ENCODE measurements around the gene FMR1. TPM values are rescaled to one million over a fixed set of nuclear protein-coding genes. Genes with fewer than 3 reads are reported as not detected.

FMR1 gene
- total RNA-seq, 3 donors from 2014 or later (not counting 1 experiment from before 2014, with no cell fraction given) = 124 to 147 (median 127) TPM

DNA sequence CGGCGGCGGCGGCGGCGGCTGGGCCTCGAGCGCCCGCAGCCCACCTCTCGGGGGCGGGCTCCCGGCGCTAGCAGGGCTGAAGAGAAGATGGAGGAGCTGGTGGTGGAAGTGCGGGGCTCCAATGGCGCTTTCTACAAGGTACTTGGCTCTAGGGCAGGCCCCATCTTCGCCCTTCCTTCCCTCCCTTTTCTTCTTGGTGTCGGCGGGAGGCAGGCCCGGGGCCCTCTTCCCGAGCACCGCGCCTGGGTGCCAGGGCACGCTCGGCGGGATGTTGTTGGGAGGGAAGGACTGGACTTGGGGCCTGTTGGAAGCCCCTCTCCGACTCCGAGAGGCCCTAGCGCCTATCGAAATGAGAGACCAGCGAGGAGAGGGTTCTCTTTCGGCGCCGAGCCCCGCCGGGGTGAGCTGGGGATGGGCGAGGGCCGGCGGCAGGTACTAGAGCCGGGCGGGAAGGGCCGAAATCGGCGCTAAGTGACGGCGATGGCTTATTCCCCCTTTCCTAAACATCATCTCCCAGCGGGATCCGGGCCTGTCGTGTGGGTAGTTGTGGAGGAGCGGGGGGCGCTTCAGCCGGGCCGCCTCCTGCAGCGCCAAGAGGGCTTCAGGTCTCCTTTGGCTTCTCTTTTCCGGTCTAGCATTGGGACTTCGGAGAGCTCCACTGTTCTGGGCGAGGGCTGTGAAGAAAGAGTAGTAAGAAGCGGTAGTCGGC is 528 bp downstream of the FMR1 start:
- Mint-ChIP-seq H3K9me3 (no peaks in the 10 kb centered on the region), H3K36me3 (no peaks in the 10 kb centered on the region), H3K4me3 (peak overlapping the region; percentile 95), H3K27me3 (ENCODE audit: low read depth in 2 of 2) (no peaks in the 10 kb centered on the region), H3K4me1 (peaks cover 31 to 34% of the 10 kb centered on the region in 2 donors), H3K27ac (peak overlapping the region; percentile 87 to 96)
- peaks cover 14% of the 10 kb centered on the region for H3K4me1 ChIP-seq (ENCODE audit: control insufficient read depth, insufficient read depth, low read length)
- no peaks in the 10 kb centered on the region for H3K27me3 ChIP-seq (ENCODE audit: control insufficient read depth, insufficient read depth, low read length)
- peak overlapping the region; percentile 99 for H3K4me3 ChIP-seq (ENCODE audit: low read length)
- intact Hi-C loops (cut with micrococcal nuclease) = loop anchor here (5.0 to 10.0 kb wide), 2 partner anchors 470 to 1603 kb away; no protein-coding TSS in a partner anchor
- peak overlapping the region; percentile 97 for H3K27ac ChIP-seq (ENCODE audit: low read length)
- TF ChIP-seq, protein P1, sequence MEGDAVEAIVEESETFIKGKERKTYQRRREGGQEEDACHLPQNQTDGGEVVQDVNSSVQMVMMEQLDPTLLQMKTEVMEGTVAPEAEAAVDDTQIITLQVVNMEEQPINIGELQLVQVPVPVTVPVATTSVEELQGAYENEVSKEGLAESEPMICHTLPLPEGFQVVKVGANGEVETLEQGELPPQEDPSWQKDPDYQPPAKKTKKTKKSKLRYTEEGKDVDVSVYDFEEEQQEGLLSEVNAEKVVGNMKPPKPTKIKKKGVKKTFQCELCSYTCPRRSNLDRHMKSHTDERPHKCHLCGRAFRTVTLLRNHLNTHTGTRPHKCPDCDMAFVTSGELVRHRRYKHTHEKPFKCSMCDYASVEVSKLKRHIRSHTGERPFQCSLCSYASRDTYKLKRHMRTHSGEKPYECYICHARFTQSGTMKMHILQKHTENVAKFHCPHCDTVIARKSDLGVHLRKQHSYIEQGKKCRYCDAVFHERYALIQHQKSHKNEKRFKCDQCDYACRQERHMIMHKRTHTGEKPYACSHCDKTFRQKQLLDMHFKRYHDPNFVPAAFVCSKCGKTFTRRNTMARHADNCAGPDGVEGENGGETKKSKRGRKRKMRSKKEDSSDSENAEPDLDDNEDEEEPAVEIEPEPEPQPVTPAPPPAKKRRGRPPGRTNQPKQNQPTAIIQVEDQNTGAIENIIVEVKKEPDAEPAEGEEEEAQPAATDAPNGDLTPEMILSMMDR (IDR thresholded peaks at IDR 0.05) = no peak
- H3K9me3 ChIP-seq (ENCODE audit: control insufficient read depth, insufficient read depth, low read length) = no peaks in the 10 kb centered on the region
- no peaks in the 10 kb centered on the region for H3K36me3 ChIP-seq (ENCODE audit: control insufficient read depth, insufficient read depth, low read length)
- under 1% methylated on average over 25 of the region's 58 CpGs for WGBS (ENCODE audit: insufficient coverage)
- ATAC-seq = peak; percentile 8 to 13 (median 11)
- peak; percentile 37 to 55 for DNase-seq

DNA sequence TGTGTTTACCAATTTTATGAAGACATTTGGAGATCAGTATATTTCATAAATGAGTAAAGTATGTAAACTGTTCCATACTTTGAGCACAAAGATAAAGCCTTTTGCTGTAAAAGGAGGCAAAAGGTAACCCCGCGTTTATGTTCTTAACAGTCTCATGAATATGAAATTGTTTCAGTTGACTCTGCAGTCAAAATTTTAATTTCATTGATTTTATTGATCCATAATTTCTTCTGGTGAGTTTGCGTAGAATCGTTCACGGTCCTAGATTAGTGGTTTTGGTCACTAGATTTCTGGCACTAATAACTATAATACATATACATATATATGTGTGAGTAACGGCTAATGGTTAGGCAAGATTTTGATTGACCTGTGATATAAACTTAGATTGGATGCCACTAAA is 1.9 kb downstream of the FMR1 start:
- WGBS (ENCODE audit: insufficient coverage) = 56% methylated on average over 2 of the region's 6 CpGs
- H3K36me3 ChIP-seq (ENCODE audit: control insufficient read depth, insufficient read depth, low read length) = no peaks in the 10 kb centered on the region

DNA sequence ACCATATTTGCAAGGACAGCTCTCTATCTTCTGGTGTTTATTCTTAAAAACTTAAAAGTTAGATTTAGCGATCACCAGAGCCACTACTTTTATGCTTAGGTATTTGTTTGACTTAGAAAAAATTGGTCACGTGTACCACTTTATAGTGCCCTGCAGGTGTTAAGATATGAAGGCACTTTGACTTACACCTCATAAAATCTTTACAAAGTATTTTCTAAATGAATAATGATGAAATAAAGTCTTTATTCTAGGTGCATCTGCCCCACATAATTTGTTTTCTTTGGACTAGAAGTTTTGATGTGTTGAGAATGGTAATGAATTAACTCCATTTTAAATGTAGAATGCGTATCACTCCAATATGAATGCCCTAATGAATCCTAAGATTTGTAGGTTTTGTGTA is 2.9 kb downstream of the FMR1 start:
- intact Hi-C loops (cut with micrococcal nuclease) = loop anchor here (5.0 to 10.0 kb wide), 2 partner anchors 468 to 1600 kb away; no protein-coding TSS in a partner anchor
- Mint-ChIP-seq H3K4me3 (peak overlapping the region; percentile 28), H3K36me3 (no peaks in the 10 kb centered on the region), H3K9me3 (no peaks in the 10 kb centered on the region), H3K27me3 (ENCODE audit: low read depth in 2 of 2) (no peaks in the 10 kb centered on the region), H3K4me1 (peaks cover 46% of the 10 kb centered on the region in 2 donors), H3K27ac (peak overlapping the region in 1 of 2 donors; percentile 87)
- TF ChIP-seq, protein P1 (IDR thresholded peaks at IDR 0.05) = no peak
- DNase-seq (no peak), ATAC-seq (no peak)
- Histone ChIP-seq H3K27me3 (ENCODE audit: control insufficient read depth, insufficient read depth, low read length) (no peaks in the 10 kb centered on the region), H3K27ac (ENCODE audit: low read length) (no peak overlapping the region), H3K4me1 (ENCODE audit: control insufficient read depth, insufficient read depth, low read length) (peaks cover 20% of the 10 kb centered on the region), H3K4me3 (ENCODE audit: low read length) (no peak overlapping the region), H3K36me3 (ENCODE audit: control insufficient read depth, insufficient read depth, low read length) (no peaks in the 10 kb centered on the region), H3K9me3 (ENCODE audit: control insufficient read depth, insufficient read depth, low read length) (no peaks in the 10 kb centered on the region)
- whole genome bisulfite sequencing (ENCODE audit: insufficient coverage) = 80% methylated on average over 1 of the region's 3 CpGs

More for the DNA sequence above, 1.9 kb downstream of the FMR1 start:
- Mint-ChIP-seq H3K36me3 (no peaks in the 10 kb centered on the region), H3K27ac (peak overlapping the region; percentile 87 to 96), H3K4me3 (peak overlapping the region; percentile 95), H3K9me3 (no peaks in the 10 kb centered on the region), H3K27me3 (ENCODE audit: low read depth in 2 of 2) (no peaks in the 10 kb centered on the region), H3K4me1 (peaks cover 45 to 46% of the 10 kb centered on the region in 2 donors)
- ATAC-seq (no peak), DNase-seq (no peak)
- TF ChIP-seq, protein P1 (IDR thresholded peaks at IDR 0.05) = no peak
- intact Hi-C loops (cut with micrococcal nuclease) = loop anchor here (5.0 to 10.0 kb wide), 2 partner anchors 469 to 1601 kb away; no protein-coding TSS in a partner anchor
- H3K9me3 ChIP-seq (ENCODE audit: control insufficient read depth, insufficient read depth, low read length) = no peaks in the 10 kb centered on the region
- no peak overlapping the region for H3K4me3 ChIP-seq (ENCODE audit: low read length)
- H3K27ac ChIP-seq (ENCODE audit: low read length) = no peak overlapping the region
- H3K4me1 ChIP-seq (ENCODE audit: control insufficient read depth, insufficient read depth, low read length) = peaks cover 20% of the 10 kb centered on the region
- no peaks in the 10 kb centered on the region for H3K27me3 ChIP-seq (ENCODE audit: control insufficient read depth, insufficient read depth, low read length)
